ENCODE results near the gene GPR162. TPM values are rescaled to one million over a fixed set of nuclear protein-coding genes. Genes with fewer than 3 reads are reported as not detected.
"Not testable (repeated sequence)": the region's sequence is repeated elsewhere in the genome, so short reads cannot be mapped to it uniquely, and the experiment has no call there.

Gene GPR162
- polyA plus RNA-seq, 1 donor (not counting 4 experiments of a cell fraction or from before 2014, with no cell fraction given) = 0.09 TPM

DNA sequence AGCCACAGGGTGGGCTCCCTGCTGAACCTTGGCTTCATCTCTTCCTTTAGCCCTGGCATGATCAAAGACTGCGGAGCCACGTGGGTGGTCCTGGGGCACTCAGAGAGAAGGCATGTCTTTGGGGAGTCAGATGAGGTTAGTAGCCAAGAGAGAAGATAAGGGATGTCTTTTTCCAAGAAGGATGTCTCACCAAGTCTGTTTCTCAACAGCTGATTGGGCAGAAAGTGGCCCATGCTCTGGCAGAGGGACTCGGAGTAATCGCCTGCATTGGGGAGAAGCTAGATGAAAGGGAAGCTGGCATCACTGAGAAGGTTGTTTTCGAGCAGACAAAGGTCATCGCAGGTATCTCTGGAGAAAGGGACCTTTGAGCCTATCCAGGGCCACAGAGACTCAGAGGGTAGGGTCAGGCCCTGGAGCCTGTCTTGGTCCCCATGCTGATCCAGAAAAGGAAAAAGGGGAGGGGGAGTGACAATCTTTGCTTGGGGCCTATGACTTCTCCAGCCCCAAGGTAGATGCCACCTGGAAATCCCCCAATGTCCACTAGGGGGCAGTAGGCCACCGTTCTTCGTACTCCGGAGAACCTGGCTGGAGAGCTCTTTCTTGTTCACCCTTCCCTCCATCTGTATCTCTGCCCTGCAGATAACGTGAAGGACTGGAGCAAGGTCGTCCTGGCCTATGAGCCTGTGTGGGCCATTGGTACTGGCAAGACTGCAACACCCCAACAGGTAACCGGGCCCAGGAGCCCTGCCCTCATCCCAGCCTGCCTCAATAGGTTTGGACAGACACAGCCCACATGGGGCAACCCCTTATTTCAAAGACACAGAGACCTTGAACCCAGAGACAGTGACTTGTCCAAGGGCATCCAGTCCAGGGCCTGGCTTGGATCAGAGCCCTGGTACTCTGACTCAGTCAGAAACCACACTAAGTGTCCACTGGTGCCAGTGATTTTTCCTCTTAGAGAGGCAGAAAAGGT, 47.7 kb downstream of the GPR162 start:
- H3K36me3 ChIP-seq (ENCODE audit: control insufficient read depth in 2 of 2, extremely low read depth in 1 of 2, insufficient read depth in 2 of 2, low read length in 2 of 2) = peaks cover 23 to 24% of the 10 kb centered on the region in 2 experiments
- no peak for DNase-seq (ENCODE audit: low read depth, low spot score)
- H3K4me1 ChIP-seq (ENCODE audit: control insufficient read depth, extremely low read depth, insufficient read depth, low read length) = peaks cover 45% of the 10 kb centered on the region

DNA sequence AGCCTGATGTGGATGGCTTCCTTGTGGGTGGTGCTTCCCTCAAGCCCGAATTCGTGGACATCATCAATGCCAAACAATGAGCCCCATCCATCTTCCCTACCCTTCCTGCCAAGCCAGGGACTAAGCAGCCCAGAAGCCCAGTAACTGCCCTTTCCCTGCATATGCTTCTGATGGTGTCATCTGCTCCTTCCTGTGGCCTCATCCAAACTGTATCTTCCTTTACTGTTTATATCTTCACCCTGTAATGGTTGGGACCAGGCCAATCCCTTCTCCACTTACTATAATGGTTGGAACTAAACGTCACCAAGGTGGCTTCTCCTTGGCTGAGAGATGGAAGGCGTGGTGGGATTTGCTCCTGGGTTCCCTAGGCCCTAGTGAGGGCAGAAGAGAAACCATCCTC, 48.7 kb downstream of the GPR162 start:
- H3K9me1 ChIP-seq (ENCODE audit: control insufficient read depth, extremely low read depth, insufficient read depth, low read length); H3K27ac ChIP-seq (ENCODE audit: control insufficient read depth, insufficient read depth, low read length); H3K4me2 ChIP-seq (ENCODE audit: control insufficient read depth, extremely low read depth, insufficient read depth, low read depth, low read length); FAIRE-seq; DNase-seq (ENCODE audit: low read depth, low spot score); H3K9me3 ChIP-seq (ENCODE audit: control insufficient read depth, low read depth, low read length); dilution Hi-C loops (cut with MboI; ENCODE audit: extremely low pct_ligation_motif_present, low sequenced_read_pairs); H3K4me3 ChIP-seq (ENCODE audit: control insufficient read depth in 2 of 3, extremely low read depth in 1 of 3, insufficient read depth in 2 of 3, low read depth in 1 of 3, low read length in 3 of 3); H2AFZ ChIP-seq (ENCODE audit: control insufficient read depth, low read length); H3K9ac ChIP-seq (ENCODE audit: control insufficient read depth, extremely low read depth, insufficient read depth, low read length); H3K27me3 ChIP-seq (ENCODE audit: control insufficient read depth, extremely low read depth, insufficient read depth, low read length): not testable (repeated sequence)
- Histone ChIP-seq H3K79me2 (ENCODE audit: control insufficient read depth, insufficient read depth, low read length) (peaks cover 44% of the 10 kb centered on the region), H4K20me1 (ENCODE audit: control insufficient read depth, extremely low read depth, insufficient read depth, low read length) (peaks cover 25% of the 10 kb centered on the region), H3K4me1 (ENCODE audit: control insufficient read depth, extremely low read depth, insufficient read depth, low read length) (peaks cover 45% of the 10 kb centered on the region), H3K36me3 (ENCODE audit: control insufficient read depth in 2 of 2, extremely low read depth in 1 of 2, insufficient read depth in 2 of 2, low read length in 2 of 2) (peaks cover 15 to 24% of the 10 kb centered on the region in 2 experiments)

More for the DNA sequence above, 47.7 kb downstream of the GPR162 start:
- Histone ChIP-seq H2AFZ (ENCODE audit: control insufficient read depth, low read length) (no peak overlapping the region), H3K79me2 (ENCODE audit: control insufficient read depth, insufficient read depth, low read length) (peaks cover 44% of the 10 kb centered on the region), H4K20me1 (ENCODE audit: control insufficient read depth, extremely low read depth, insufficient read depth, low read length) (peaks cover 25% of the 10 kb centered on the region), H3K9me1 (ENCODE audit: control insufficient read depth, extremely low read depth, insufficient read depth, low read length) (no peaks in the 10 kb centered on the region), H3K9ac (ENCODE audit: control insufficient read depth, extremely low read depth, insufficient read depth, low read length) (peak overlapping the region; percentile 82), H3K27me3 (ENCODE audit: control insufficient read depth, extremely low read depth, insufficient read depth, low read length) (no peaks in the 10 kb centered on the region), H3K27ac (ENCODE audit: control insufficient read depth, insufficient read depth, low read length) (peak overlapping the region; percentile 12), H3K9me3 (ENCODE audit: control insufficient read depth, low read depth, low read length) (no peaks in the 10 kb centered on the region), H3K4me2 (ENCODE audit: control insufficient read depth, extremely low read depth, insufficient read depth, low read depth, low read length) (peak overlapping the region; percentile 97), H3K4me3 (ENCODE audit: control insufficient read depth in 2 of 3, extremely low read depth in 1 of 3, insufficient read depth in 2 of 3, low read depth in 1 of 3, low read length in 3 of 3) (peak overlapping the region; percentile 87 to 93 (median 88))
- dilution Hi-C loops (cut with MboI; ENCODE audit: extremely low pct_ligation_motif_present, low sequenced_read_pairs) = no loop called here
- peak; percentile 67 for FAIRE-seq
- TF ChIP-seq EZH2 (IDR thresholded peaks at IDR 0.05; ENCODE audit: low read length) = no peak
- TF ChIP-seq, protein P1, sequence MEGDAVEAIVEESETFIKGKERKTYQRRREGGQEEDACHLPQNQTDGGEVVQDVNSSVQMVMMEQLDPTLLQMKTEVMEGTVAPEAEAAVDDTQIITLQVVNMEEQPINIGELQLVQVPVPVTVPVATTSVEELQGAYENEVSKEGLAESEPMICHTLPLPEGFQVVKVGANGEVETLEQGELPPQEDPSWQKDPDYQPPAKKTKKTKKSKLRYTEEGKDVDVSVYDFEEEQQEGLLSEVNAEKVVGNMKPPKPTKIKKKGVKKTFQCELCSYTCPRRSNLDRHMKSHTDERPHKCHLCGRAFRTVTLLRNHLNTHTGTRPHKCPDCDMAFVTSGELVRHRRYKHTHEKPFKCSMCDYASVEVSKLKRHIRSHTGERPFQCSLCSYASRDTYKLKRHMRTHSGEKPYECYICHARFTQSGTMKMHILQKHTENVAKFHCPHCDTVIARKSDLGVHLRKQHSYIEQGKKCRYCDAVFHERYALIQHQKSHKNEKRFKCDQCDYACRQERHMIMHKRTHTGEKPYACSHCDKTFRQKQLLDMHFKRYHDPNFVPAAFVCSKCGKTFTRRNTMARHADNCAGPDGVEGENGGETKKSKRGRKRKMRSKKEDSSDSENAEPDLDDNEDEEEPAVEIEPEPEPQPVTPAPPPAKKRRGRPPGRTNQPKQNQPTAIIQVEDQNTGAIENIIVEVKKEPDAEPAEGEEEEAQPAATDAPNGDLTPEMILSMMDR (optimal IDR thresholded peaks at IDR 0.05 in 1 of 3, IDR thresholded peaks at IDR 0.05 in 1 of 3, conservative IDR thresholded peaks at IDR 0.05 in 1 of 3; ENCODE audit: extremely low read depth in 1 of 3, insufficient read depth in 2 of 3, low read length in 3 of 3) = peak; percentile 85 to 93 (median 90)
